Upper lobe of right lung (tissue), 1 donor: ENCODE data around the gene FAM163B. TPM values are rescaled to one million over a fixed set of nuclear protein-coding genes. Genes with fewer than 3 reads are reported as not detected.

ENCODE experiments used
- ATAC-seq: fragments of 200-7000 bp; cut with Tn5 transposase; one replicate; pipeline ENCODE4 v1.9.1; 2020; ENCODE audit warnings: mild to moderate bottlenecking, moderate library complexity
- DNase-seq: peaks from one replicate; pipeline ENCODE4 v3.0.0-alpha.2; 2020
- H3K27ac ChIP-seq: fragments of 200-600 bp; one replicate; pipeline ENCODE4 v1.8.0; 2022
- H3K27me3 ChIP-seq: fragments of 200-600 bp; one replicate; pipeline ENCODE4 v1.8.0; 2022; ENCODE audit warnings: mild to moderate bottlenecking
- H3K36me3 ChIP-seq: fragments of 200-600 bp; one replicate; pipeline ENCODE4 v1.8.0; 2022
- H3K4me1 ChIP-seq: fragments of 200-600 bp; one replicate; pipeline ENCODE4 v1.8.0; 2022
- H3K4me3 ChIP-seq: fragments of 200-600 bp; one replicate; pipeline ENCODE4 v1.8.0; 2022; ENCODE audit warnings: mild to moderate bottlenecking
- H3K9me3 ChIP-seq: fragments of 200-600 bp; one replicate; pipeline ENCODE4 v1.8.0; 2022
- intact Hi-C: fragments of 100-400 bp; cut with DNase I; formaldehyde crosslinking; loops from one replicate; pipeline ENCODE4 v1.11.0; 2022
- total RNA-seq: library from RNA; stranded (reverse); fragmentation: NEBNext Ultra II Directional; extraction: Animal tissue kit (Norgen Biotek cat#: 25700); gene quantifications from one replicate; pipeline ENCODE4 v1.2.1, GENCODE V29; 2021
- TF ChIP-seq, protein P1 (sequence below): fragments of 200-600 bp; IDR thresholded peaks from one replicate; pipeline ENCODE4 v1.8.0; 2022; ENCODE audit warnings: antibody characterized with exemption
- donor health status: DM: no; HTN: yes; CAD: no; lungs with severe emphysema.

FAM163B gene
- total RNA-seq, 1 donor from 2014 or later, result not detected

GRCh38 chr9:133641396-133641655 lies 32.1 kb upstream of the FAM163B start:
- TF ChIP-seq, protein P1, sequence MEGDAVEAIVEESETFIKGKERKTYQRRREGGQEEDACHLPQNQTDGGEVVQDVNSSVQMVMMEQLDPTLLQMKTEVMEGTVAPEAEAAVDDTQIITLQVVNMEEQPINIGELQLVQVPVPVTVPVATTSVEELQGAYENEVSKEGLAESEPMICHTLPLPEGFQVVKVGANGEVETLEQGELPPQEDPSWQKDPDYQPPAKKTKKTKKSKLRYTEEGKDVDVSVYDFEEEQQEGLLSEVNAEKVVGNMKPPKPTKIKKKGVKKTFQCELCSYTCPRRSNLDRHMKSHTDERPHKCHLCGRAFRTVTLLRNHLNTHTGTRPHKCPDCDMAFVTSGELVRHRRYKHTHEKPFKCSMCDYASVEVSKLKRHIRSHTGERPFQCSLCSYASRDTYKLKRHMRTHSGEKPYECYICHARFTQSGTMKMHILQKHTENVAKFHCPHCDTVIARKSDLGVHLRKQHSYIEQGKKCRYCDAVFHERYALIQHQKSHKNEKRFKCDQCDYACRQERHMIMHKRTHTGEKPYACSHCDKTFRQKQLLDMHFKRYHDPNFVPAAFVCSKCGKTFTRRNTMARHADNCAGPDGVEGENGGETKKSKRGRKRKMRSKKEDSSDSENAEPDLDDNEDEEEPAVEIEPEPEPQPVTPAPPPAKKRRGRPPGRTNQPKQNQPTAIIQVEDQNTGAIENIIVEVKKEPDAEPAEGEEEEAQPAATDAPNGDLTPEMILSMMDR, result no peak
- intact Hi-C loops, result no loop called here
- no peaks in the 10 kb centered on the region for H3K9me3 ChIP-seq
- no peaks in the 10 kb centered on the region for H3K27me3 ChIP-seq
- no peak overlapping the region for H3K4me3 ChIP-seq
- no peak for ATAC-seq
- DNase-seq, result no peak
- H3K36me3 ChIP-seq, result no peaks in the 10 kb centered on the region
- no peaks in the 10 kb centered on the region for H3K4me1 ChIP-seq
- no peak overlapping the region for H3K27ac ChIP-seq

GRCh38 chr9:133640580-133641395 lies 31.6 kb upstream of the FAM163B start:
- Histone ChIP-seq H3K4me3 (no peak overlapping the region), H3K4me1 (no peaks in the 10 kb centered on the region), H3K27ac (no peak overlapping the region), H3K36me3 (no peaks in the 10 kb centered on the region), H3K27me3 (no peaks in the 10 kb centered on the region), H3K9me3 (no peaks in the 10 kb centered on the region)
- no peak for ATAC-seq
- TF ChIP-seq, protein P1, result no peak
- intact Hi-C loops, result no loop called here
- DNase-seq, result no peak

- TF ChIP-seq, protein P1, result no peak
- Histone ChIP-seq H3K9me3 (no peaks in the 10 kb centered on the region), H3K4me1 (no peaks in the 10 kb centered on the region), H3K4me3 (no peak overlapping the region), H3K27me3 (peaks cover 2% of the 10 kb centered on the region), H3K27ac (no peak overlapping the region), H3K36me3 (no peaks in the 10 kb centered on the region)
- intact Hi-C loops, result no loop called here
- DNase-seq, result no peak
- no peak for ATAC-seq
These were observed 31.0 kb upstream of the FAM163B start for GRCh38 chr9:133640160-133640559.

- no peak for DNase-seq
- no peaks in the 10 kb centered on the region for H3K36me3 ChIP-seq
- H3K27me3 ChIP-seq, result peaks cover 2% of the 10 kb centered on the region
- TF ChIP-seq, protein P1, result no peak
- H3K4me3 ChIP-seq, result no peak overlapping the region
- no peak for ATAC-seq
- H3K4me1 ChIP-seq, result no peaks in the 10 kb centered on the region
- H3K9me3 ChIP-seq, result no peaks in the 10 kb centered on the region
- H3K27ac ChIP-seq, result no peak overlapping the region
- intact Hi-C loops, result no loop called here
These were observed 30.4 kb upstream of the FAM163B start for GRCh38 chr9:133639613-133640012.

GRCh38 chr9:133638711-133639110 lies 29.5 kb upstream of the FAM163B start:
- H3K27ac ChIP-seq, result no peak overlapping the region
- ATAC-seq, result no peak

More at GRCh38 chr9:133638711-133639110, 29.5 kb upstream of the FAM163B start:
- intact Hi-C loops, result no loop called here
- Histone ChIP-seq H3K9me3 (no peaks in the 10 kb centered on the region), H3K27me3 (peaks cover 8% of the 10 kb centered on the region), H3K4me1 (no peaks in the 10 kb centered on the region), H3K36me3 (no peaks in the 10 kb centered on the region), H3K4me3 (no peak overlapping the region)
- no peak for DNase-seq
- TF ChIP-seq, protein P1, result no peak
